Neutrophil (primary cell): ENCODE measurements around the gene M1AP.

ENCODE experiments used
- H3K27ac ChIP-seq: fragments of 200-600 bp; sonication (generic); 2 replicates; pipeline ENCODE4 v1.5.1; 2016; ENCODE audit warnings: mild to moderate bottlenecking, moderate library complexity
- H3K27me3 ChIP-seq: fragments of 200-600 bp; sonication (generic); 2 replicates; pipeline ENCODE4 v1.6.0; 2016; ENCODE audit warnings: mild to moderate bottlenecking
- H3K36me3 ChIP-seq: fragments of 200-600 bp; sonication (generic); 2 replicates; pipeline ENCODE4 v1.5.1; 2017
- H3K4me1 ChIP-seq, 2 experiments: fragments of 200-600 bp in 1 of 2; sonication (generic) in 1 of 2; 1 replicate in 1 of 2; 2 replicates in 1 of 2; pipeline versions ENCODE4 v1.5.1 to v1.6.1; 2013 to 2016; ENCODE audit warnings: low read depth in 1 of 2, low read length in 1 of 2, mild to moderate bottlenecking in 1 of 2, moderate library complexity in 1 of 2; ENCODE audit not compliant: control insufficient read depth in 1 of 2, insufficient read depth in 1 of 2
- H3K4me3 ChIP-seq, 2 experiments: fragments of 200-600 bp in 1 of 2; sonication (generic) in 1 of 2; 1 replicate in 1 of 2; 2 replicates in 1 of 2; pipeline ENCODE4 v1.5.1; 2013 to 2016; ENCODE audit warnings: low read depth in 1 of 2, low read length in 1 of 2, mild to moderate bottlenecking in 1 of 2, moderate library complexity in 1 of 2
- H3K9me3 ChIP-seq: fragments of 200-600 bp; sonication (generic); 2 replicates; pipeline ENCODE4 v1.5.1; 2016
- CTCF ChIP-seq: fragments of 200-600 bp; sonication (generic); IDR thresholded peaks from 2 replicates; pipeline ENCODE4 v1.5.1; 2016; ENCODE audit warnings: antibody characterized with exemption

Gene M1AP

GRCh38 chr2:74620671-74621070 lies 27.5 kb downstream of the M1AP start:
- TF ChIP-seq CTCF, result no peak
- no peaks in the 10 kb centered on the region for H3K4me1 ChIP-seq
- no peak overlapping the region for H3K27ac ChIP-seq
- no peaks in the 10 kb centered on the region for H3K36me3 ChIP-seq
- H3K27me3 ChIP-seq, result no peaks in the 10 kb centered on the region
- no peaks in the 10 kb centered on the region for H3K9me3 ChIP-seq
- no peak overlapping the region for H3K4me3 ChIP-seq

- Histone ChIP-seq H3K27me3 (peaks cover 5% of the 10 kb centered on the region), H3K4me1 (no peaks in the 10 kb centered on the region), H3K27ac (no peak overlapping the region), H3K4me3 (no peak overlapping the region), H3K9me3 (no peaks in the 10 kb centered on the region), H3K36me3 (no peaks in the 10 kb centered on the region)
- no peak for TF ChIP-seq CTCF
These were observed 28.4 kb downstream of the M1AP start for GRCh38 chr2:74619651-74620297.

- Histone ChIP-seq H3K27ac (no peak overlapping the region), H3K27me3 (peaks cover 17% of the 10 kb centered on the region), H3K4me3 (no peak overlapping the region), H3K36me3 (no peaks in the 10 kb centered on the region), H3K4me1 (no peaks in the 10 kb centered on the region), H3K9me3 (no peaks in the 10 kb centered on the region)
- no peak for TF ChIP-seq CTCF
These were observed 29.6 kb downstream of the M1AP start for GRCh38 chr2:74618410-74619083.

GRCh38 chr2:74617122-74617521 lies 31.0 kb downstream of the M1AP start:
- Histone ChIP-seq H3K27ac (no peak overlapping the region), H3K9me3 (no peaks in the 10 kb centered on the region), H3K4me1 (no peaks in the 10 kb centered on the region), H3K36me3 (no peaks in the 10 kb centered on the region), H3K27me3 (peaks cover 23% of the 10 kb centered on the region), H3K4me3 (no peak overlapping the region)
- no peak for TF ChIP-seq CTCF

GRCh38 chr2:74606927-74607326 lies 41.2 kb downstream of the M1AP start:
- Histone ChIP-seq H3K9me3 (no peaks in the 10 kb centered on the region), H3K27ac (no peak overlapping the region), H3K4me1 (no peaks in the 10 kb centered on the region), H3K27me3 (peaks cover 78% of the 10 kb centered on the region), H3K36me3 (no peaks in the 10 kb centered on the region), H3K4me3 (no peak overlapping the region)
- no peak for TF ChIP-seq CTCF
